Measurements from ENCODE around the gene PSMD14. TPM values are rescaled to one million over a fixed set of nuclear protein-coding genes. Genes with fewer than 3 reads are reported as not detected.

The PSMD14 gene
- total RNA-seq, 2 donors from 2014 or later = 25.3 to 33.3 TPM

DNA sequence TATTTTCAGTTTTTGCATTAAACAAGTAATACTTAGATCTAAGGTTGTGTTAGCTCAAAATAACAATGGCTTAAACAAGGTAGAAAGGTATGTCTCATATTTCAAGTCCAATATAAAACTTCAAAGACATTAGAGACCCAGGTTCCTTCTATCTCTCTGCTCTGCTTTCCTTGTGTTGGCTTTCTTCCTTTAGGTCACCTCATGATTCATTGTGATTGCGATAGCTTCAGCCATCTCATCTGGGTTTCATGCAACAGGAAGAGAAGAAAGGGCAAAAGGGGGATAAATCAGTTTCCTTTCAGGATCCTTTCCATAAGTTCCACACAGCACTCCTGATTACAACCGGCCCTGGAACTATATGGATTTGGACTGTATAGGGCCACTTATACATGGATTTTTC lies 91.9 kb downstream of the PSMD14 start:
- DNase-seq (ENCODE audit: low spot score) = no peak
- Histone ChIP-seq H3K27ac (no peak overlapping the region), H3K36me3 (peaks cover 25% of the 10 kb centered on the region), H3K4me1 (no peaks in the 10 kb centered on the region), H3K27me3 (no peaks in the 10 kb centered on the region), H3K4me3 (no peak overlapping the region), H3K9me3 (no peaks in the 10 kb centered on the region)
- TF ChIP-seq, protein P1, sequence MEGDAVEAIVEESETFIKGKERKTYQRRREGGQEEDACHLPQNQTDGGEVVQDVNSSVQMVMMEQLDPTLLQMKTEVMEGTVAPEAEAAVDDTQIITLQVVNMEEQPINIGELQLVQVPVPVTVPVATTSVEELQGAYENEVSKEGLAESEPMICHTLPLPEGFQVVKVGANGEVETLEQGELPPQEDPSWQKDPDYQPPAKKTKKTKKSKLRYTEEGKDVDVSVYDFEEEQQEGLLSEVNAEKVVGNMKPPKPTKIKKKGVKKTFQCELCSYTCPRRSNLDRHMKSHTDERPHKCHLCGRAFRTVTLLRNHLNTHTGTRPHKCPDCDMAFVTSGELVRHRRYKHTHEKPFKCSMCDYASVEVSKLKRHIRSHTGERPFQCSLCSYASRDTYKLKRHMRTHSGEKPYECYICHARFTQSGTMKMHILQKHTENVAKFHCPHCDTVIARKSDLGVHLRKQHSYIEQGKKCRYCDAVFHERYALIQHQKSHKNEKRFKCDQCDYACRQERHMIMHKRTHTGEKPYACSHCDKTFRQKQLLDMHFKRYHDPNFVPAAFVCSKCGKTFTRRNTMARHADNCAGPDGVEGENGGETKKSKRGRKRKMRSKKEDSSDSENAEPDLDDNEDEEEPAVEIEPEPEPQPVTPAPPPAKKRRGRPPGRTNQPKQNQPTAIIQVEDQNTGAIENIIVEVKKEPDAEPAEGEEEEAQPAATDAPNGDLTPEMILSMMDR (IDR thresholded peaks at IDR 0.05) = no peak

DNA sequence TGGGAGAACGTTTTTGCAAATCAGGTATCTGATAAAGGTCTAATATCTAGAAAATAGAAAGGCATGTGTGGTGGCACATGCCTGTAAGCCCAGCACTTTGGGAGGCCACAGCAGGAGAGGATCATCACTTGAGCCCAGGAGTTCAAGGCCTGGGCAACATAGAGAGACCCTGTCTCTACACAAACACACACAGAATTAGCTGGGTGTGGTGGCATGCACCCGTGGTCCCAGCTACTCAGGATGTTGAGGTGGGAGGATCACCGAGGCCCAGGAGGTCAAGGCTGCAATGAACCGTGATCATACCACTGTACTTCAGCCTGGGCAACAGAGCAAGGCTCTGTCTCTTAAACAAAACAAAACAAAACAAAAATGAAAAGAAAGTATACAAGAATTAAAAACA lies 94.1 kb downstream of the PSMD14 start:
- Histone ChIP-seq H3K27ac (no peak overlapping the region), H3K4me1 (no peaks in the 10 kb centered on the region), H3K36me3 (peaks cover 10% of the 10 kb centered on the region), H3K4me3 (no peak overlapping the region), H3K27me3 (no peaks in the 10 kb centered on the region), H3K9me3 (no peaks in the 10 kb centered on the region)
- no peak for DNase-seq (ENCODE audit: low spot score)
- TF ChIP-seq, protein P1 (IDR thresholded peaks at IDR 0.05) = no peak

DNA sequence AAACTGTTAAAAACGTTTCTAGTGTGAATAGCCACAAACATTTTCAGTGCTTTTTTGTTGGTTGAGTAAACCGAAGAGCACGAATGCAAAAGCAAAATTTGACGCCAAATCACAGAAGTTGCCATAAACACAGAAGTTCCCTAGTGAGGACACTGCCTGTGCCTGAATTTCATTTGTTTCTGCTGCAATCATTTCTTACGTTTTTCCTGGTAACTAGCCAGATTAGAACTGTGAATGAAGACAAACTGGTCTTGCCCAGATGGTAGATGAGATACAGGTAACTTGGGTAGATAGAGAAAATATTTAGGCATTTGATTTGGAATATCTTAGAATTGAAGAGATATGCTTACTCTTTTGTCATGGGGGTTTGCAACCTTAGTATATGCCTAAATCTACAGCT lies 98.1 kb downstream of the PSMD14 start:
- Histone ChIP-seq H3K36me3 (no peaks in the 10 kb centered on the region), H3K9me3 (no peaks in the 10 kb centered on the region), H3K27me3 (no peaks in the 10 kb centered on the region), H3K4me3 (no peak overlapping the region), H3K4me1 (no peaks in the 10 kb centered on the region), H3K27ac (no peak overlapping the region)
- no peak for DNase-seq (ENCODE audit: low spot score)
- TF ChIP-seq, protein P1 (IDR thresholded peaks at IDR 0.05) = no peak

DNA sequence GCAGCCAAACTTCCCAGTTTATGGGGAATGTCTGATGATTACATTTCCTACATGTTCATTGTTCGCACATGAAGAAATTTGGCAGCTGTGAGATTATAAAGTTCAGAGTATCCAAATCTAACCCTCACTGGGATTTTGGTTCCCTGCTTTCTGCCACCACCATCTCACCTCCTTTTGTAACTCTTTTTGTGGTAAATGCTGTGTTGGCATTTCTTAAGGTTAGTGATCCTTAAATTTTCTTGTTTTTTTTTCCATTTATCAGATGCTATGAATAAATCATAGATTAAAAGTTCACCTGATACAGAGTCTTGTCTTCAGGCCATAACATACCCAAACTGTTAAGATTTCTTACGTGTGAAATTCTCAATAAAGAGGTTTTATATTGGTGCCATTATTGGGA lies 99.4 kb downstream of the PSMD14 start:
- Histone ChIP-seq H3K9me3 (no peaks in the 10 kb centered on the region), H3K27me3 (no peaks in the 10 kb centered on the region), H3K4me1 (no peaks in the 10 kb centered on the region), H3K27ac (no peak overlapping the region), H3K36me3 (no peaks in the 10 kb centered on the region), H3K4me3 (no peak overlapping the region)
- TF ChIP-seq, protein P1 (IDR thresholded peaks at IDR 0.05) = no peak
- DNase-seq (ENCODE audit: low spot score) = no peak

DNA sequence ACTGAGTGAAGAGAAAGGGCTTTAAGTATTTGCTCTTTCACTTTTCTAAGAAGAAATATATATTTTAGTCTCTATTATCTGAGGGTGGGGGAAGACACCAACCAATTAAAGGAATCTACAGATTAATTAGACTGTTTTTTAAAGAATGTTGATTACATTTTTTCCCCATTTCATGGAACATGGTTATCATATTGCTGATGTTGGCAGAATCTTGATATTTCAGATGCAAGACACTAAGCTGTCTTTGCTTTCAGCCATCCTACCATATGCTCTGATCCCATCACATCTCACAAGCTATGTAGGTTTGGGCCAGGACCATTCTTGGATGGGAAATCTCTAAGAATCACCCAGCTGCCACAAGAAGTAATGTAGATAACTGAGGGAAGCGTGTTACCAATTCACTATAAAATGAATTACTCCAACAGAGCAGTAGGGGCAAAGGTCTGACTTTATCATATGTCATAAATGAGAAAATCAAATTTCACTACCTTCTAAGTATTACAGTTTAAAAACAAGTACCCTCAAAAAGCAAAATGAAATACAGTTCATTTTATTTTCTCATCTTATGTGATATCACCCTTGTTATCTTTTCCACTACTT lies 101.2 kb downstream of the PSMD14 start:
- Histone ChIP-seq H3K4me3 (no peak overlapping the region), H3K27me3 (no peaks in the 10 kb centered on the region), H3K9me3 (no peaks in the 10 kb centered on the region), H3K36me3 (no peaks in the 10 kb centered on the region), H3K27ac (no peak overlapping the region), H3K4me1 (peaks cover 0 to 5% of the 10 kb centered on the region in 2 donors)
- TF ChIP-seq, protein P1 (IDR thresholded peaks at IDR 0.05) = no peak
- no peak for DNase-seq (ENCODE audit: low spot score)

DNA sequence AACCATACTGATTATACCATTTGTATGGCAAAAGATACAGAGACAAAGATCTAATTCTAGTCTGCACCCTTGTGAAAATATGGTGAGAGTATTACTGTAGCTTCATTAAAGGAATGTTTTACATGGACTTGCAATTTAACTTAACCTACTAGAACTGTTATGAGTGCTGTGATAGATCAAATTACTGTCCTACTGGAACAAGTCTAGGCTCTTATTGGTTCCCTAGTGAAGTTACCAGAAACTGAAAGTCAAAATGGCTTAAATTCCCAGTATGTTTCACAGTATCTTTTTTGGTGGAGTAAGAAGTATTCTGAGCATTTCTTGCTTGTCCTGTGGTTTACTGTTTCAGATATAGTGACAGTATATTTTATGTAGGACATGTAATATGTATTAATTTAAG lies 104.1 kb downstream of the PSMD14 start:
- no peak overlapping the region for H3K4me3 ChIP-seq

More for the DNA sequence above, 104.1 kb downstream of the PSMD14 start:
- Histone ChIP-seq H3K27ac (no peak overlapping the region), H3K36me3 (no peaks in the 10 kb centered on the region), H3K27me3 (peaks cover 18 to 25% of the 10 kb centered on the region in 2 donors), H3K4me1 (peaks cover 0 to 34% of the 10 kb centered on the region in 2 donors), H3K9me3 (no peaks in the 10 kb centered on the region)
- TF ChIP-seq, protein P1 (IDR thresholded peaks at IDR 0.05) = no peak
- no peak for DNase-seq (ENCODE audit: low spot score)

Measured in right atrium auricular region (tissue), 2 donors.